ENCODE data around the gene ENTREP1. TPM values are rescaled to one million over a fixed set of nuclear protein-coding genes. Genes with fewer than 3 reads are reported as not detected.

The ENTREP1 gene
- polyA plus RNA-seq, 12 donors, result 21.6 to 57.6 (median 35.4) TPM; not detected in 1

- DNase-seq, result no peak
These were observed 38.2 kb downstream of the ENTREP1 start for GRCh38 chr9:69363191-69363590.

DNA sequence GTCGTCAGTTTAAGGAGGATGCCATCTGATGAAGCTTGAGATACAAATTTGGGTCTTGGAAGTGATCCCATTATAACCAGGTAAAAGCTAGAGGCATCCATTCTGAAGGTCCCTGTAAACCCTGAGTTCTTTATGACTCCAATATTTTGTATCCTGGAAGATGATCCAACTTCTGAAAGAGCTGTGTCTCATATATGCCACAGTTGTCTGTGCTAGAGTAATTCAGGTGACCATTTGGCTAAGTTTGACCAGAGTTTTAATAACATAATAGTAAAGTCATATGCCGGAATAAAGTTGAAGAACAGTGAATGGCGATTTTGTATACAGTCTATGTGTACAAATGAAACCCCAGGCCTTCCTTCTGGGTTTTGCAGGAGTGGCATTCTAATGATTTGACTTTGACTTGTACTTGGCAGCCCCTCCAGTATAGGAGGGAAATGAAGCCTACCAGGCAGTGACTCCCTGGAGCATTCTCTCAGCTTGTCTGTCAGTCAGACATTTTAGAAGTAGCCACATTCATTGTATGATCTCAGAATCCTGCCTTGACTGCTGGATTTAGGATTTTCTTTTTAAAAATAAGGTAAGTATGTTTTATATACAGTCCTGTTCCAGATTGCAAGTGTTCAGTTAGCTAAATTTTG, 39.6 kb downstream of the ENTREP1 start:
- no peak for DNase-seq

GRCh38 chr9:69370430-69370829, 45.4 kb downstream of the ENTREP1 start:
- no peak for DNase-seq

DNA sequence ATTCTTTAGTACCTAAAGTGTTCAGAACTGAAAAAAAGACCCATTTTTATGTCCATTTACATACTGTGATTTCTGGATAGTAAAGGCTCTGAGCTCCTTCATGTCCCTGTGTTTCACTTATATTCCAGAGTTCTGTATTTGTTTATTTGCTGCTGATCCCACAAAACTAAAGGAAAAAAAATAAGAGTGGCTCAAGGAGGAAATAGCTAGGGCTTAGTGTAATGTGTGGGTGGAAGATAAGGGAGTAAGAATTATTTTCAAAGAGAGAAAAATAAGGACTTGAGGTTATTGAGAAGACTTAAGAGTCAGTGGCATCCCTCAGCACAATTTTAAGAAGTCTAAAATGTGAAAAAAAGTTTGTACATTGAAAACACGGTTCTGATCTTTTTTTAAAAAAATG, 46.0 kb downstream of the ENTREP1 start:
- DNase-seq, result no peak

DNA sequence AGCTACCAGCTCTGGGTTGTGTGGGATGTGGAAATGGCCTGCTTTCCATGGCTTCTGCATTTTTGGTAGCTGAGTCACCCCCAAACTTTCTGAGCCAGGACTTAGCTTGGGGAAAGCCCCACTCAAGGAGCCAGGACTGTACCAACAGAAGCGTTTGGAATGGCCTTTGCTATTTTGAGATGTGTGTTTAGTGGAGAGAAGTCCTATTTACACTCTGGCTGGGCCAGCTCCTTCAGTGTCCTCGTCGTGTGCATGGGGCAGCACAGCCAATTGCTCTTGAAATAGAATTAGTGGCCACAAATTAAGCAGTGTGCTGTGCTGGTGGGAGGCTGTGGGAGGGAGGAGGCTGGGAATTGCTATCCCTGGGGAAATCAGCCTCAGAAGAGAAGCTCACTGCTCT, 51.6 kb downstream of the ENTREP1 start:
- DNase-seq, result no peak

DNA sequence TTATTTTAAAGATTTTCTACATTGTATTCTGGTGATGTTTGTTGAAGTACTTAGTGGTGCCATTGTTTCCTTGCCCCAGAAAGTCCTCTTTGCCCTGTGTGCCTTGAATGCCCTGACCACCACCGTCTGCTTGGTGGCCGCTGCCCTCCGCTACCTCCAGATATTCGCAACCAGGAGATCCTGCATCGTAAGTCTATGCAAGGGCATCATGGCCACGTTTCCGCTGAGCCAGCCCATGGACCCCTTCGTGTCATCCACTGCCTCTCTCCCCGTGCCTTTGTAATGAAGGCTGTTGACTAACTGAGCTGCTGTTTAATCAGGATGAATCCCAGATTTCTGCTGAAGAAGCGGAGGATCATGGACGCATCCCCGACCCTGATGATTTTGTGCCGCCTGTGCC, 52.3 kb downstream of the ENTREP1 start:
- no peak for DNase-seq

DNA sequence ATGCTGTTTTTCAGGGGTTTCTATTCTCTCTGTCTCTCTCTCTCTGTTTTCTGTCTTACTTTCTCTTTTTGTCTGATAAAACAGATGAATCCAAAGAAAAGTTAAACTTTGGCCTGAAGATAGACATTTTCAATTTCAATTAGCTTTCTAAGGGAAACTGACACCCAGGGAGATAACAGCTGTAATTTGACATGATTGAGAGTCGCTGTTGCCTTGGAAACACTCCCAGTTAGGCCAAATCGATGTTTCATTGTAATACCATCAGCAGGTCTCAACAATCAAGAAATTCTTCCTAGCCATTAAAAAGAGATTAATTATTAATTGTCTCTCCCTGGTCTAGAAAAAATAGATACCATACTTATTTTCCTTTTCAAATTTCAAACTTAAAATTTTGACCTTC, 53.0 kb downstream of the ENTREP1 start:
- no peak for DNase-seq

DNA sequence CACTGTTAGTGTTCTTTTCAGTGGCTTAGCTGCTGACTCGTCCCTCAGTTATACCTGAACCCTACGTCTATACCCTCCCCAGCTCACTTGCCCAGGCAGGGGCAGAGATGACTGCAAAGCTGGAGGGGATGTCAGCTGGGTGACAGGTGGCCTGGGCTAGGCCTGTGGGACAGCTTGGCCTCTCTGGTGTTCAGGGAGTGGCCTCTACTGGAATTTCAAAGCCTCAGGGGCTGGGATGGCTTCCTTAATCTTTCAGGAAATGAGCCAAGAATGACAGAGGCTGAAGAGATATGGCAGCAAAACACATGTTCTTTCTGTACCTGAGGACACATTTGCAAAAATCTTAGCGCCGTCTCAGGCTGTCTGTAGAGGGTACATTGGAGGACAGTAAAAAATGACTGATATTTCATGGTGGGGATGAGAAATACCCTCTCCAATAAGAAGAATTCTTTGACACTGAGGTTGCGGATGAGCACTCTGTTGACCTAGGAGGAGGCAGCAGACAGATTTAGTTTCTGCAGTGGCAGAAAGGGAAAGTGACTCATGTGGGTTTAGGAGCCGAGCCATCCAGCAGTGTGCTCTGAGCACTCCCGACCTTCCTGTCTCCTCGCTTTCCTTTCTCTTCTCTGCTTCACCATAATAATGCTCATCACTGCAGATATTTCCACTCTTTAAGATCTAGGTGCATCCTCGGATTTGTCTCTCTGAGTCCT, 54.4 kb downstream of the ENTREP1 start:
- DNase-seq, result no peak

DNA sequence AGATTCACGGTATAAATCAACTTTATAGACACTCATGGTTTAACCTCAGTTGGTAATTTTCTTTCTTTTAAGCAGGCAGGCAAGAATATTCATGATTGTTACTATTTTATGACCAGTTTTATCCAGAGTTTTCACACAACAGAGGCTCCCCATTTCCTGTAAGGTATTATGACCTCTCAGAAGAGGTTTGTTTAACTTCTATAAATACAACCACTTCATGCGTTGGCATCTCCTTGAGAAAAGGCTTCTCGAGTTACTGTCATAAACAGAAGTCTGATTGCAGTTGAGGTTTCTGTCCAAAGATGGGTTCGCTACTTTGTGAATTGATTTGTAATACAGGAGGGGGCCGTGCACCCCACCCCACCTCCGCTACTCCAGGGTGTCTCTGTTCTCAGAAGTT, 55.3 kb downstream of the ENTREP1 start:
- DNase-seq, result no peak

DNA sequence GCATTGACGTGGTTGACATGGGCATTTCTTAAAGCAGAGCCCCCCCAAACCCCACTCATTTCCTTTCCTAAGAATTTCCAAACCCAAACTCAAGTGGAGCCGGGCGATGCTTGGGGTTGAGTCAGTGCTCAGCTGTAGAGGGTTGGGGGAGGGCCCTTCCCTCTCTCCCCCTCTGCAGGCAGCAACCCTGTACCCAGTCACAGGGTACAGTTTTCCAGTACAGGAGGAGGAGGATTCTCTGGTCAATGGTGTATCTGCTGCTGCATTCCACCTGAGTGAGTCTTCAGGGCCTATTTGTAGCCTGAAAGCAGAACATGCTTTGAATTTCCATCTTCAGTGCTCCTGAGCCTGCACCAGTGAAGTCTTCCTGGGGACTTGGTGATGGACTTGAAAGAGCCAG, 55.8 kb downstream of the ENTREP1 start:
- DNase-seq, result no peak

- DNase-seq, result no peak
These were observed 57.1 kb downstream of the ENTREP1 start for GRCh38 chr9:69382135-69382534.

DNA sequence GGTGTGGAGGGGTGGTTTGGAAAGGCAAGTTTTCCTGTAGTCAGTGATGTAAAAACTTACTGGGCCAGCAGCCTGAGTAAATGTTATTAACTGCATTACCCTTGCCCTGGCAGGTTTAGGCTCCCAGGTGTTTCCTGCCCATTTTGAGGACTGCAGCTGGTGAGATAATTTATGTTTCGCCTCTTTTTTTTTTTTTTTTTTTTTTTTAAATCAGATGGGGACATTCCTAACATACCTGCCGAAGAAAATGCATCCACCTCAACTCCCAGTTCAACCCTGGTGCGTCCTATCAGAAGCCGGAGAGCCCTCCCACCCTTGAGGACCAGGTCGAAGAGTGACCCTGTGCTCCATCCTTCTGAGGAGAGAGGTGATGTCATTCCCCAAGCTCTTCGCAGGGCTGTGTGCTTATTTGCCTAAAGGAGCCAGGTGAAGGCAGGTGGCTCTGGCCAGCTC, 60.6 kb downstream of the ENTREP1 start:
- no peak for DNase-seq

GRCh38 chr9:69386651-69387050, 61.6 kb downstream of the ENTREP1 start:
- no peak for DNase-seq

GRCh38 chr9:69388596-69388995, 63.6 kb downstream of the ENTREP1 start:
- no peak for DNase-seq

DNA sequence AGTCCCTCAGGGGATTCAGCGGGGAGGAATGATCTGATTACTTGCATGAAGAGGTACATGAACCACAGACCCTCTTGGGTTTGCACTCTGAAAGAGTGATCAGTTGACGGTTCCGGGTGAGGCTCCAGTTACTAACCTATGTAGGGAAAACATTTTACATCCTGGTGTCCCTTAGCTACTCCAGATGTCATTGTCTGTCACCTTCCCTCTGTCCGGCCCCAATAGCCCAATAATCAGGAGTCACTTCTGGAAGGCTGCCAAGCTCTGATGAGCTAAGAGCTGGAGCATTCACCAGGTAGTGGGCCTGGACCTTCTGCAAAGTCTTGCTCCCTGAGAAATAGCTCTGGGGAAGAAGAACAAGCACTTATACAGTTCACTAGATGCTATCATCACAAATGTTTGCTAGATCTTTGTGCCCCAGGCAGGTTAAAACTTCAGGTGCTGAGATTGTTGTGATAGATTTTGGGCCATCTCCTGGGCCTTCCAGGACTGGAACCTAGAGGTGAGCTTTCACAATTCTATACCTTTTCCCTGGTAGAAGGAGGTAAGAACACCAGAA, 64.5 kb downstream of the ENTREP1 start:
- DNase-seq, result no peak

- DNase-seq, result no peak
These were observed 66.5 kb downstream of the ENTREP1 start for GRCh38 chr9:69391487-69391886.

GRCh38 chr9:69391946-69392345, 66.9 kb downstream of the ENTREP1 start:
- DNase-seq, result no peak

- DNase-seq, result no peak
These were observed 67.8 kb downstream of the ENTREP1 start for GRCh38 chr9:69392826-69393225.

DNA sequence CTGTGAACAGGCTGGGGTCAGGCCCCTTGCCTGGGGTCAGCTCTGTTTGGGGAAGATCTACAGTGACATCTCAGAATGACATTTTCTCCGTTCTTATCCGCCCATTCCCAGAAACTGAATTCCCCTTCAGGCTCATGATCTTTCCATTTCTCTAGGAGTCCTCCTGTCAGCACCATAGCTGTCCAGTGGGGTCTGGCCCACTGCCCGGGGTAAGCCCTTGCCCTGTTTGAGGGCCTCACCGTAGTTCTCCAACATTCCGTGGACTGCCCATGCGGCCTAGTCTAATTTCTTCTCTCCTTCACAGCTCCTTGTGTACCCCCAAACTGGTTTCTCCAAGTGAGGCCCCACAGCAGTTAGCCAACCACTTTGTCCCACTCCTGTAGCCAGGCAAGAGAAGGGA, 68.4 kb downstream of the ENTREP1 start:
- DNase-seq, result no peak

GRCh38 chr9:69395718-69396117, 70.7 kb downstream of the ENTREP1 start:
- no peak for DNase-seq

DNA sequence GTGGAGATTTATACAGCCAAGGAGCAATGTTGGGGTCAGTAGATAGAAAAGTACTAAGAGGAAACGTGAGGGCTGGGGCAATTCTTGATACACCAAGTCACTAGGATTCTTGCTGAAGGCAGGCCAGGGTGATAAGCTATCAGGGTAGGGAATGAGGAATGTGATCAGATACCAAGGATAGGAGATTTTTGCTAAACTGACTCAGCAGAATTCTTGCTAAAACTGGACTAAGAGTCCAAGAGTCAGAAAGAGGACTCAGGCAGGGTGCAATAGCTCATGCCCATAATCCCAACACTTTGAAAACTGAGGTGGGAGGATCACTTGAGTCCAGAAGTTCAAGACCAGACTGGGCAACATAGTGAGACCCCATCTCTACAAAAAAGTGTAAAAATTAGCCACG, 71.7 kb downstream of the ENTREP1 start:
- no peak for DNase-seq

- DNase-seq, result no peak
These were observed 72.6 kb downstream of the ENTREP1 start for GRCh38 chr9:69397384-69398214.

- DNase-seq, result no peak
These were observed 75.5 kb downstream of the ENTREP1 start for GRCh38 chr9:69400470-69400869.
